NCI-H510A (cell line): ENCODE measurements around the gene HJV.

ENCODE experiments used
- DNase-seq: peaks from one replicate; lab custom pipeline; 2025; lab: John Stamatoyannopoulos, UW

The HJV gene

GRCh38 chr1:146021050-146021445 is 487 bp downstream of the HJV start:
- DNase-seq: no peak

- DNase-seq: no peak
These were observed 1.2 kb downstream of the HJV start for GRCh38 chr1:146020058-146021049.

DNA sequence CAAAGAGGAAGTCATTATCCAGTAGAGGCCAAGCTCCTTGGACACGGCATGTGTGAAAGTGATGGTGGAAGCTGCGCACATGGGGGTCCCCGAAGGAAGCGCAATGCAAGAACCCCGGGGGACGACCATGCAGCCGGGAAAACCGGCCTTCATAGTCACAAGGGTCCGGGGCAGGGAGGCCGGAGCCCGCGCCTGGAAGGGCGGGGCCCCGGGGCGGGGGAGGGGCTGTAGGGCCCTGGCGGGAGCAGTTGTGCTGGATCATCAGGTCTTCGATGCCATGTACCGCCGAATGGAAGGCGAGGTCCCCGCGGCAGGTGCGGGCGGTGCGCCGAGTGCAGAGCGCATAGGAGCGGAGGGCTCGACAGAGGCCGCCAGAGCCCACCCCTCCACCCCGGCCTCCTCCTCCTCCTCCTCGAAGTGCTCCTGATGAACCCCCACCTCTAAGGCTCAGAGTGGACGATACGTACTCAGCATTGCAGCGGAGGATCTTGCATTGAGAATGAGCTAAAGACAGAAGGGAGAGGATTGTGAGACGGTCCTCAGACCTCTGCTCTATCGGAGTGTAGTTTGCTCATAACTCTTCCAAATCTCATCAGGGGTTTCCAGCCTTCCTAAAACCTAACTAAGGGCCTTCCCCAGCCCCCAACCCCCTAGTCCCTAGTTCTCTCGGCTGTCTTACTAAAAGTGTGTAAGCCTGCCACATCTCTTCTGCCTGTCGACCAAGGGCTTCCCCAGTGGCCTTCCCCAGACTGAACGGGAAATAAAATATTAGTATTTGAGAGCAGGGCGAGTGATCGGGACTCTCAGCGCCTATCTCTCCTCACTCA is 2.1 kb downstream of the HJV start:
- DNase-seq: no peak

DNA sequence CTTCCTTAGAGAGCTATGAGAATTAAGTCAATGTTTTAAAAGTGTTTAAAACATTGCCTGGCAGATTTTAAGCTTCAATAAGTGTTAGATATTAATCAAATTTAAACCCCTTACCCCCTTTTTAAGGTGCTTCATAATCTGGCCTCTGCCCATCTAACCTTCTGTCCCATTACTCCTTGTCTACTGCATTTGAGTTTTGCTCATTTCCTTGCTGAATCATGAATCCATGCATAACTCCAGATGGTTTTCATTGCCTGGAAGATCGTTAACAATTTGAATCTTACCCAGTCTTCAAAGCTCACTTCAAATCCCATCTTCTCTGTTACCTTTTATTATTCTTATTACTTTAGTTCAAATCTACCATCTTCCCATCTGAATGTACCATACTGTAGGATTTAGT is 4.6 kb downstream of the HJV start:
- no peak for DNase-seq

DNA sequence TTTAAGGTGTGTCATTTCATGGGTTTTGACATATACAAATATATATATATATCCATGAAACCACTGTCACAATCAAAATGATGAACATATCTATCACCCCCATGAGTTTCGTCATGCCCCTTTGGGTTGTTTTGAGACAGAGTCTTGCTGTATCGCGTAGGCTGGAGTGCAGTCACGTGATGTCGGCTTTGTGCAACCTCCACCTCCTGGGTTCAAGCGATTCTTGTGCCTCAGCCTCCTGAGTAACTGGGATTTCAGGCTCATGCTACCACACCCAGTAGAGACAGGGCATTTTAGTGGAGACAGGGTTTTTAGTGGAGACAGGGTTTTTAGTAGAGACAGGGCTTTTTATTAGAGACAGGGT is 8.0 kb downstream of the HJV start:
- no peak for DNase-seq

DNA sequence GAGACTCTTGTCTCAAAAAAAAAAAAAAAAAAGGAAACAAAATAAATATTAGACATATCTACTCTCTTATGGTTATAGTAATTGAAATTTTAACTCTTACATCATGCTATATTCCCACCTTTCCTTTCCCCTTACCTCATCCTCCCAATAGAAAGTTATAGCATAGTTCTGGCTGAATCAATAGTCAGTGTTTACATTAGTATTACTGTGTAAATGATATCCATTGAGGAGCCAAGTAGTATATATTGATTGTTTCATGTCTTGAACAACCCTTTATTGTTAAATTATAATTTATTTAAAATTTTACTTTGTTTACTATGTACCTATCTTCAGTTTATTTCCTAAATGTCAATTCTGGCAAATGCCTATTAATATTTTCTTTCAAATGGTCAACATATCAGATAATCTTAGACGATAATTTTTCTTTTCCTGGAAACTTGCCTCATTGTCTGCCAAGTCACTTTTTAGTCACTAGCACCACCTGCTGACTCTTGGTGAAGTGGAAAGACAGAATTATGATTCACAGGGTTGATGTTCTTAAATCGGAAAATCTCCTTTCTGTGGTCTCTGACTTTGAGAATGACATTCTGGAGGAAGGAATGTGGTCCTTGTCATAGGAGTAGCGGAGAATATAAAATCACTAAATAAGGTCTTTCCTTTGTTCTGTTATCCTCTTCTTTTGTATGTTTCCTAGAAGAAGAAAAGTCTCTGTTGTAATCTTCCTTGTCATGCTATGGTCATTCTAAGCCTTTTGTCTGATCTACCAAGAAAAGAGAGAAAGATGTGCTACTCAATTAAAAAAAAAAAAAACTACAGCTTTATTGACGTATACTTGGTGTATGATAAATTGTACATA is 8.6 kb downstream of the HJV start:
- DNase-seq: no peak

DNA sequence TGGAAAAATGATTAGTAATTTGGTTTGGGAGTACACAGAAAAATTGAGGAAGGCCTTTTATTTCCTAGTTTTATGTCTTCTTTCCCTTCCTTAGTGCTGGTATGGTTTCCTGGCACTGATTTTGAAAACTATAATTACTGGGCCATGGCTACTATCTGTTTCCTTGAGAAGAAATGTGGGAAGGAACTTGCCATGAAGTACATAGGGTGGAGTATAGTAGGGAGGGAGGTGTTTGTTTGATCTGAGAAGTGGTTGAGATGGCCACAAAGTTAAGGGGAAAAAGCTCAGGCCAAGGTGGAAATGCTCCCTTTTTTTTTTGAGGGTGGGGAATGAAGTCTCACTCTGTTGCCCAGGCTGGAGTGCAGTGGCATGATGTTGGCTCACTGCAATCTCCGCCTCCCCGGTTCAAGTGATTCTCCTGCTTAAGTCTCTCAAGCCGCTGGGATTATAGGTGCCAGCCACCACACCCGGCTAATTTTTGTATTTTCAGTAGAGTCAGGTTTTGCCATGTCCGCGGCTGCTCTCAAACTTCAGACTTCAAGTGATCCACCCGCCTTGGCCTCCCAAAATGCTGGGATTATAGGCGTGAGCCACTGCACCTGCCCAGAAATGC is 11.3 kb downstream of the HJV start:
- no peak for DNase-seq

DNA sequence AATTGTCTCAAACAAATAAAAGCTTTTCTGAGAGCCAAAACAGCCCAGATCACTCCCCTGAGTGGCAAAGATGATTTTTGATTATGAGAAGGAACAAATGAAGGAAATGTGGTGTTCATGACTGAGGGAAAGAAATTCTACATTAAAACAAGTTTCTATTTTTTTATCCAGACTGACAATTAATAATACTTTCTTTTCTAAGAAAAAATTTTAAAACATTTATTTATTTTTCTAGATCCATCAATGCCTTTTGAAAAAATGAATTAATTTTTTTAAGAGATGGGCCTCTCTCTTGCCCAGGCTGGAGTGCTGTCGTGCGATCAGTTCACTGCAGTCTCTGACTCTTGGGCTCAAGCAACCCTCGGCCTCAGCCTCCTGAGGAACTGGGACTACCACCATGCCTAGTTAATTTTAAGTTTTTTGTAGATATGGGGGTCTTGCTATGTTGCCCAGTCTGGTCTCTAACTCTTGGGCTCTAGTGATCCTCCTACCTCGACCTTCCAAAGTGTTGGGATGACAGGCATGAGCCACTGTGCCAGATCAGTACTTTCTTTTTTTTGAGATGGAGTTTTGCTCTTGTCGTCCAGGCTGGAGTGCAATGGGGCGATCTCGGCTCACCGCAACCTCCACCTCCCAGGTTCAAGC is 13.9 kb downstream of the HJV start:
- no peak for DNase-seq

DNA sequence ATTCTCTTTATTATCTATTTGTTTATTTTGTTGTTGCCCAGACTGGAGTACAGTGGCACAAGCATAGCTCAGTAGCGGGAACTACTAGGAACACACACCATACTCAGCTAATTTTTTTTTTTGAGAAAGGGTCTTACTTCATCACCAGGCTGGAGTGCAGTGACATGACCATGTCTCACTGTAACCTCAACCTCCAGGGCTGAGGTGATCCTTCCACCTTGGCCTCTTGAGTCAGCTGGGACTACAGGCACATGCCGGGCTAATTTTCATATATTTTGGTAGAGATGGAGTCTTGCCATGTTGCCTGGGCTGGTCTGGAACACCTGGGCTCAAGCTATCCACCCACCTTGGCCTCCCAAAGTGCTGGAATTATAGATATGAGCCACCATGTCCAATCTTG is 19.8 kb downstream of the HJV start:
- no peak for DNase-seq

DNA sequence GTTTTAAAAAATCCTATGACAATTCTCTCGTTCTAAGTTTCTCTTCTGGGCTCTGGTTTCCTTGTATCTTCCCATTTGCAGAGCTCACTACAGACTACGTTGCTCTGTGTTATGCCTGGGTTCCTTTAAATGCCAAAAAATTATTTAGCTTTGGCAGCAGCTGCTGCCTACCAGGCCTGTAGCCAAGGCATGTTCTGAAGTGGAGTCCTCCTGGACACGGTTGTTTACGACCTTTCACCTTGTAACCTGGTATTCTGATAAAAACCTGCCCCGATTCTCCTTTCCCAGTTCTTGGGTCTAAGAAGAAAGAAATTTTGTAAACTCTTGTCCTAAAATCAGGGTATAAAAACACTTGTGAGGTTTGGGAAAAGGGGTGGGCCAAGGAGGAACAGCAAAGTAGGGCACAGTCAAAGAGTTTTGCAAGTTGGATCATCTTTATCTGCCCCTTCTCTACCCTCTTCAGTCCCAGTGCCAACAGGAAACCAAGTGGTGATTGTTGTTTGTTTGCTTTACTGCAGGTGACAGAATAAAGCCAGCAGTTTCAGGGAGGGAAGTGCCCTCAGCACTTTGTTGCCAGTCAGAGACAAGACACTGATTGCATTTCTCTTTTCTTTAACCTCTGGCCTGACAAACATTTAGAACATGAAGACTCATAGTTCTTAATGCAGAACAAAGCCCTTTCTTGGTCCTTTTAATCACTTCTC is 22.1 kb downstream of the HJV start:
- peak; percentile 37 for DNase-seq

DNA sequence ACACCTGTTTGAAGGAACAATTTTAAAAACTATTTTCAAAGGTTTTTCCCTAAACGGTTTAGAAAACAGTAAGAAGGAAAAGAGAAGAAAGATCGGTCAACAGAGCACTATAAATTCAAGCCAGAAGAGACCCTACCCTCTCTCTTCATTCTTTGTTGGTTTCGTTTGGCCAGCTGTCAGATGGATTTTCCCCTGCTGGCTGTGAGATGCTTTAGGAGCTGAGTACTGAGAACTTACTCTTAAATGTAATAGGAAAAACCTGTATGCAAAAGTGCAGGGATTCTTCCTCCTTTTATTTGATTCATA is 23.9 kb downstream of the HJV start:
- no peak for DNase-seq

DNA sequence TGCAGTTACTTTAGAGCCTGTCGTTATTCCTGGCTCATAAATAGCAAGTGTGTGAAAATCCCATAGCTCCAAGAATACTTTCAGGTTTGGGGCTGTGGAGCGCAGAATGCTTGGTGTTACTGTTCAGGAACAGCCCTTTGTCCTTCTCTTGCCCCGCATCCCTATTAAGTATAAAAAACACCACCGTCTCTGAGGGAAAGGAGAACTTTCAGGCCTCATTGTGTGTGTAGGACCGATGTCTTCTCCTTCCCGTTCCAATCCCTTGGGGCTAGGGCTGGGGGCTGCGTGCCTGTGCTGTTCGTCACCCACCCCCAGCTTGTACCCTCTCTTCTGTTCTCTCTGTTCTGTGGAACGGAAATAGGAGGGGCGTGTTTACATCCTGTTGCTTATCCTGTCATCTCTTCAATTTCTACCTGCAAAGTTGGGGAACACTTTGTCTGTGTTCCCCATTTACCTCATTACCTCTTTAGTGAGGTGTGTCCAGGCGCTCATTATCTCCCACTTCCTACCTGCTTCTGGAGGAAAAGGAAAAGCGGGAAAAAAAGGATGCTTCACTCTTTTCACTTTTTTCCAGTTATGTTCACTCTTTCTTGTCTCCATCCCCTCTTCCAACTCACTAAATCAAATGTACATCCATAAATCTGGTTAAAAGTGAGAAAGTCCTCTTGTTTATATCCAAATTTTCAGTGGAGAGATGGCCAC is 24.4 kb downstream of the HJV start:
- DNase-seq: no peak

GRCh38 chr1:145996433-145997015 is 25.0 kb downstream of the HJV start, which contains the start of gene TXNIP:
Gene TXNIP, minus strand, starts transcription at chr1:145996579. Its CDS starts 313 bp downstream, at chr1:145996266.
- DNase-seq: peak; percentile 96

GRCh38 chr1:145995964-145996432 is 25.5 kb downstream of the HJV start:
- DNase-seq: no peak

- no peak for DNase-seq
These were observed 26.2 kb downstream of the HJV start for GRCh38 chr1:145995148-145995881.

DNA sequence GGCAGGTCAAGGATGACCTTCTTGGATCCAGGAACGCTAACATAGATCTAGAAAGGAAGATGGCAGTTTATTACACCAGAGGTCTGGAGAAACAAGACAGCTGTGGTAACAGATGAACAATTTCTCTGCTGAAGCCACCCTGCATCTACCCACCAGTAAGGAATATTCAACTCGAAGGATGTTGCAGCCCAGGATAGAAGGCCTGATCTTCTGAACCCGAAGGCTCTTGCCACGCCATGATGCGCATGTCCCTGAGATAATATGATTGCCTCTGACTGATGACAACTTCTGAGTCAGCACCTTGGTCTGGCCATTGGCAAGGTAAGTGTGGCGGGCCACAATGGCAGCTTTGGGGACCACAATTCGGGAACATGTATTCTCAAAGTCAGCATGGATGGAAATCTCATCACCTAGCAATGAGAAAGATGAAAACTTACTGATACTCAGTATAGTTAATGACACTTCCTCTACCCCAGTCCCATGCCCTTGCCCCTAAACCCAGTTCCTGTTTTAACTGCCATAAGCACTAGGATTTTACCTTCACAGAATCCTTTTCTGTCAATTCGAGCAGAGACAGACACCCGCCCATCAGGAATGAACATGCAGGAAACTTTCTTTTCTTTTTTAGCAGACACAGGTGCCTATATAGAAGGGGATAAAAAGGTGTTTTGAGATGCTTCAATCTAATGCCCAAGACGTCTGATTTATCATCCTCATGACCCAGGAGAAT is 27.0 kb downstream of the HJV start:
- DNase-seq: no peak

- DNase-seq: no peak
These were observed 27.7 kb downstream of the HJV start for GRCh38 chr1:145993618-145994390.
